GM12878 (cell line): Measurements from ENCODE around the gene PPP1R12B.
"Not testable (repeated sequence)": the region's sequence is repeated elsewhere in the genome, so short reads cannot be mapped to it uniquely, and the experiment has no call there.

Experiments used
- CTCF ChIP-seq, 3 experiments: IDR thresholded peaks in 2 of 3; conservative IDR thresholded peaks in 1 of 3; 2 replicates each; pipeline ENCODE4 v1.5.1; 2011; ENCODE audit warnings: low read depth in 3 of 3, low read length in 3 of 3, mild to moderate bottlenecking in 3 of 3, control low read depth in 2 of 3, moderate library complexity in 2 of 3, inconsistent platforms in 1 of 3, mixed read lengths in 1 of 3; ENCODE audit not compliant: control insufficient read depth in 2 of 3, insufficient read depth in 1 of 3; ENCODE audit errors: extremely low read depth in 1 of 3
- EZH2 ChIP-seq: IDR thresholded peaks from 2 replicates; pipeline ENCODE4 v1.6.1; 2012; ENCODE audit warnings: low read depth, mild to moderate bottlenecking, control low read depth, inconsistent platforms, low read length, borderline replicate concordance; ENCODE audit not compliant: control insufficient read depth
- MXI1 ChIP-seq: fragments of 150-350 bp; IDR thresholded peaks from 2 replicates; pipeline ENCODE4 v1.6.1; 2011; ENCODE audit warnings: low read depth, mild to moderate bottlenecking, inconsistent platforms, low read length, improper control_type of control experiment
- POLR2A ChIP-seq: IDR thresholded peaks from 2 replicates; pipeline ENCODE4 v1.6.1; 2011; ENCODE audit warnings: low read depth, mild to moderate bottlenecking, low read length

GRCh38 chr1:202381867-202382266 is 33.4 kb downstream of the PPP1R12B start:
- not testable (repeated sequence) for TF ChIP-seq EZH2; POLR2A; MXI1; CTCF (IDR thresholded peaks at IDR 0.05 in 2 of 3, conservative IDR thresholded peaks at IDR 0.05 in 1 of 3; ENCODE audit: control insufficient read depth in 2 of 3, extremely low read depth in 1 of 3, insufficient read depth in 1 of 3, low read depth in 3 of 3, low read length in 3 of 3)
